ENCODE measurements around the gene TAF15.

- TF ChIP-seq POLR2A (IDR thresholded peaks at IDR 0.05) (no peak), CTCF (IDR thresholded peaks at IDR 0.05) (no peak)
Measured at GRCh38 chr17:35765086-35765710, 44.1 kb upstream of the TAF15 start.

All from right lobe of liver (tissue), 4 donors.